ENCODE data around the gene ABTB1.
"Not testable (repeated sequence)": the region's sequence is repeated elsewhere in the genome, so short reads cannot be mapped to it uniquely, and the experiment has no call there.

The ABTB1 gene

GRCh38 chr3:127650236-127650635 is 22.5 kb upstream of the ABTB1 start:
- no peak for DNase-seq (ENCODE audit: low read depth, low spot score)

DNA sequence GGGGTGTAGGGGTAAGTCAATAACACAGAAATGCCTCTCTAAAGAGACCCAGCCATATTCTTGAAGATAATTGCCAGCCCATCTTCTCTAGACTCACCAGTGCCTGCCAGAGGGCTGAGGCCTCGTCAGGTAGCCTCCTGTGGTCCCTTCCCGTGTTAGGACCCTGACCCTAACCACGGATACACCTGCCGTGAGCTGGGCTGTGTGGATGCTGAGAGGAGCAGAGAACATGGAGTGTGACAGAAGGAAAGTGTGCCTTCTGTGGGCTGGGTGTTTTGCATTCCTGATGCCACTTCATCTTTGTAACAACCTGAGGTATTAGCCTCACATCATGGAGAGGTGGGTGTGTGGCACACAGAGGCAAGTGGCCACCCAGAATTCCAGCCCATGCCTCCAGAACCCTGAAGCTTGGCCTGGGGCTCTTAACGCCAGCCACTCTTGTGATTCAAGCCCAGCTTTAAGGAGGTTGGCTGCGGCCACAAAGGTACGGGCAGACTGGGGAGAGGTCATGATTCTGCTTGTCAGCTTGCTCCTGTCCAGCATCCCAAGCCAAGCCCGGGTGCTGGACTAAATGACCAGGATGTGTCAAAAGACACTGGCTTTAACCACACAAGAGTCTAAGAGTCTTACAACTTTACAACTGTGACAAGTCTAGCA is 21.1 kb upstream of the ABTB1 start:
- DNase-seq (ENCODE audit: low read depth, low spot score): no peak

- peak; percentile 92 for DNase-seq (ENCODE audit: low read depth, low spot score)
These were observed 20.3 kb upstream of the ABTB1 start for GRCh38 chr3:127652246-127652995.

- DNase-seq (ENCODE audit: low read depth, low spot score): no peak
These were observed 18.4 kb upstream of the ABTB1 start for GRCh38 chr3:127654374-127654773.

DNA sequence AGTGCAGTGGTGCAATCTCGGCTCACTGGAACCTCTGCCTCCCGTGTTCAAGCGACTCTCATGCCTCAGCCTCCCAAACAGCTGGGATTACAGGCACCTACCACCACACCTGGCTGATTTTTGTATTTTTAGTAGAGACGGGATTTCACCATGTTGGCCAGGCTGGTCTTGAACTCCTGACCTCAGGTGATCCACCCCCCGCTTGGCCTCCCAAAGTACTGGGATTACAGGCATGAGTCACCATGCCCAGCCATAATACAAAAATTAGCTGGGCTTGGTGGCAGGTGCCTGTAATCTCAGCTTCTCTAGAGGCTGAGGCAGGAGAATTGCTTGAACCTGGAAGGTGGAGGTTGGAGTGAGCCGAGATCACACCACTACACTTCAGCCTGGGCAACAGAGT is 17.8 kb upstream of the ABTB1 start:
- DNase-seq (ENCODE audit: low read depth, low spot score): not testable (repeated sequence)

DNA sequence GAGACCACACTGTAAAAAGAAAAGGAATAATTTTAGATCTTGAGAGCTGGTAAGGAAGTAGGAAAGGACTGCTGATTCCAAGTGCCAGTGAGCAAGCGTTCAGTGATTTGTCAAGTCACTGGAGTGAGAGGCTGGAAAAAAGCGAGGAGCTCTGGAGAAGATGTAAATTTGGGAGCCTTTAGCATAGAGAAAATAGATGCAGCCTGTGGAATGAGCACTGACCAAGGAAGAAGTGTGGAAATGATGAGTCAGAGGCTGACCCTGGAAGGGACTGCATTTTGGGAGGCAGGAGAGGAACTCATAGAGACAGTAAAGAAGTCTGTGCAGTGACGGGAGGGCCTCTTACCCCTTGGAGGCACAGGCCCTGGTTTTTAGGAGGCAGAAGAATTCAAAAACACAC is 17.1 kb upstream of the ABTB1 start:
- DNase-seq (ENCODE audit: low read depth, low spot score): no peak

DNA sequence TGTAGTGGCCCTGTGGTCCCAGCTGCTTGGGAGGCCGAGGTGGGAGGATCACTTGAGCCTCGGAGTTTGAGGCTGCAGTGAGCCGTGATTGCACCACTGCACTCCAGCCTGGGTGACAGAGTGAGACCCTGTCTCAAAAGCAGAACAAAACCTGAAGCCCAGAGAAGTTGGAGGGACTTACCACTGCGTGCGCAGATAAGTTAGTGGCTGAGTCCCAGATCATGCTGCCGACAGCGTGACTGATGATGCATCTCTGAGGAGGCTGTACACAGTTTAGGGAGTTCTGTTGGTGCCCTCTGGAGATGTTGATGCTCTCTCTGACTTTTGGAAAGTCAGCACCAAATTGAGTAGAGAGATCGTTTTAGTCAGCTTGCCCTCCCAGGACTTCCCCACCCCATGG is 15.8 kb upstream of the ABTB1 start:
- no peak for DNase-seq (ENCODE audit: low read depth, low spot score)

- no peak for DNase-seq (ENCODE audit: low read depth, low spot score)
These were observed 14.5 kb upstream of the ABTB1 start for GRCh38 chr3:127658234-127658633.

DNA sequence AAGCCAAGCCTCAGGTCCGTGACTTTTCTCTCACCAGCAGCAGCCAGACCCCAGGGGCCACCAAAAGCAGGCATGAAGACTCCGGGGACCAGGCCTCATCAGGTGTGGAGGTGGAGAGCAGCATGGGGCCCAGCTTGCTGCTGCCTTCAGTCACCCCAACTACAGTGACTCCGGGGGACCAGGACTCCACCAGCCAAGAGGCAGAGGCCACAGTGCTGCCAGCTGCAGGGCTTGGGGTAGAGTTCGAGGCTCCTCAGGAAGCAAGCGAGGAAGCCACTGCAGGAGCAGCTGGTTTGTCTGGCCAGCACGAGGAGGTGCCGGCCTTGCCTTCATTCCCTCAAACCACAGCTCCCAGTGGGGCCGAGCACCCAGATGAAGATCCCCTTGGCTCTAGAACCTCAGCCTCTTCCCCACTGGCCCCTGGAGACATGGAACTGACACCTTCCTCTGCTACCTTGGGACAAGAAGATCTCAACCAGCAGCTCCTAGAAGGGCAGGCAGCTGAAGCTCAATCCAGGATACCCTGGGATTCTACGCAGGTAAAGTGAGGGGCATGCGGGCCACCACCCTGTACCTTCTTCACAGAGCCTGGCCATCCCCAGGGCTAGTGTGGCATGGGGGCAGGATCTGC is 12.0 kb upstream of the ABTB1 start:
- no peak for DNase-seq (ENCODE audit: low read depth, low spot score)

DNA sequence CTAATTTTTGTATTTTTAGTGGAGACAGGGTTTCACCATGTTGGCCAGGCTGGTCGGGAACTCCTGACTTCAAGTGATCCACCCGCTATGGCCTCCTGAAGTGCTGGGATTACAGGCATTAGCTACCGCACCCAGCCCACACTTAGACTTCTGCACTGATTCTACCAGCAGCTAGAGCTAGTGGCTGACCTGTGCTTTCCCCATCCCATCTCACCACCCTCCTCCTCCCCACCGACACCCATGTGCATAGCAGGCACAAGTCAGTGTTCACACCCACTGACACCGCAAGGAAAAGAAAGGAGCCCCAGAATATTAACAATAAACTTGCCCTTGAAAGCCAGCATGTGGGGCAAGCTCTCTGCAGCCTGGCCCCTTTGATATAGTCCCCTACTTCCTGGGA is 11.2 kb upstream of the ABTB1 start:
- no peak for DNase-seq (ENCODE audit: low read depth, low spot score)

DNA sequence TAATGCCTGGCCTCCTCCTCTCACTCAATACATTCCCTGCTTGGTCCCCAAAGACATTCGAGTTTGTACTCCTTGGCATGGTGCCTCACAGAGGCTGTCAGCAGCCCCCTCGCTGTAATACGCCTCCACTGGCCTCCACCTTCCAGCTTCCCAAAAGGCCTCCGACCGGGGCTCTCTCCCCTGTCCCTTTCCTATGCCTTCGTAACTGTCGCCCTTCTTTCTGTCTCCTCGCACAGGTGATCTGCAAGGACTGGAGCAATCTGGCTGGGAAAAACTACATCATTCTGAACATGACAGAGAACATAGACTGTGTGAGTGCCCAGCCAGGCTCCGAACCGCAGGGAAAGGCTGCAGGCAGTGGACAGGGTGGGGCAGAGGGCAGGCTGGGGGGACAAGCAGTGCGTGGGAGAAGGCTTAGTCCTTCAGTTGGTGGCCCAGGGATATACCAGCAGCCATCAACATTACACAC is 10.7 kb upstream of the ABTB1 start:
- no peak for DNase-seq (ENCODE audit: low read depth, low spot score)

DNA sequence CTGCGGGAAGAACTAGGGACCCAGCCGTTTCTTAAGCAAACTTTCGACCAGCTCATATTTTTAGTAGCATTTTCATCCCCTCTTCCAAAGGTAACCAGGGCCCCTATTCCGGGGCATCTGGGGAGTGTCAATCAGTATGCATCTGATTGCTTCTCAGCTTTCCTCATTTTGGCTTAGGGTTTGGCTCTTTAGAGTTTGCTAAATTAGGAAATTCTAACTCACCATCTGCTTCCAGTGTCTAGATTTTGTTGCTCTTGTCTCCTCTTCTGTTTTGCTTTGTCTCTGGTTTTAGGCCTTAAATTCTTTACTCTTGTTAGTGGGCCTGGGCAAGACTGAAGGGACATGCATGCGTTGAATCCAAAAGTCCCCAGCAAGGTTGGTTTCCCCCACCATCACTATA is 9.6 kb upstream of the ABTB1 start:
- DNase-seq (ENCODE audit: low read depth, low spot score): no peak

DNA sequence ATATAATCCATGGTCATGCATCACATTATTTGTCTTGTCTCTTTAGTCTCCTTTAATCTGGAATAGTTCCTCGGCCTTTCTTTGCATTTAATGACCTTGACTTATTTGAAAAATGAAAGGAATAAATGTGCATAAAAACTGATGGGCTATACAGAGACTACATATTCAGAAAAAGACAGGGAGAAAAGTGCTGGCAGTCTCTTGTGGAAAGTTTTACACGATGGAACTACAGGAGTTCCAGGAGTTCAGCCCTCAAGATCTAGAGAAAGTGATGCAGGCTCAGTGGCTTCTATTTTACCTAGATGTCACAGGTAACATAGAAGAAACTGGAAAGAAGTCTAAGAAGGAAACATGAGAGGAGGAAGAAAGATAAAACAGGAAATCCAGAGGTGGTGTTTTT is 7.6 kb upstream of the ABTB1 start:
- DNase-seq (ENCODE audit: low read depth, low spot score): no peak

DNA sequence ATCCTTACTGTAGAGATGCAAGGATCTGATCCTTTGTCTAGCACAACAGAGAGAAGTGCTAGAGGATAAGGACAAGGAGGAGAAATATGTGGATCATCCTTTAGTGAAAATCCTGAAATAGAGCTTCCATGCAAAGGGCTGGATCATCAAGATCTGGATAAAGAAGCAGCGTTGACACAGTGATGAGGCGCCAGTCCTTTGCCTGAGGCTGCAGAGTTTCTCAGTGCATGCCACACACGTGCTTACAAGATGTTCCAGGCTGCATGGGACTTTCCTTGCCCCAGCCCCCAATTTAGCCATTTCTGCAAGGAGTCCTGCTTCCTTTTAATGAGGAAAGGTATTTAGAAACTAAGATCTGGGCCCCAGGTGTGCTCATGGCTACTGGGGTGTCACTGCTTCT is 7.2 kb upstream of the ABTB1 start:
- DNase-seq (ENCODE audit: low read depth, low spot score): no peak

GRCh38 chr3:127666676-127667075 is 6.1 kb upstream of the ABTB1 start:
- no peak for DNase-seq (ENCODE audit: low read depth, low spot score)

DNA sequence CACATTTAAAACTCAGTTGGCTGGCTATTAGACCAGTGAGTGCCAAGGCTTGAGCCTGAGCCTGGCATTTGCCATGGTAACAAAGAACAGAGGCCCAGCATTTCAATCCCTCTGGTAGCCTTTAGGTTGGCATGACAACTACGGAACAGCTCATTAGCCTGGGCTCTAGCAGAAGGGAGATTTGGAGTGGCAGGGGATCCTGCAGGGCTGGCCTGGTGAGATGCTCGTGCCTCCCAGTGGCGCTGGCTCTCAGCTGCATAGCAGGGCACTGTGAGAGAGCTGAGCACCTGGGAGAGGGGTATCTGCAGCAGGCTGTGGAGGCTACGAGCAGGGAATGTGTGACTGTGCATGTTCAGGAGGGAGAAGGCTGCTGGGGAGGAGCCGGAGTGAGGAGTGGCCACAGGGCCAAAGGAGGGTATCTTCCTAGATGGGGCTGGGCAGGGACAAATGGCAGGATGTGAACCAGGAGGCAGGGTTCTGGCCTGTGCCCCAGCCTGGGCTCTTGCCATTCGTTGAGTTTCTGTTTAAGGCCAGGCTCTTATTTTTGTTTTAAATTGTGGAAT is 5.6 kb upstream of the ABTB1 start:
- DNase-seq (ENCODE audit: low read depth, low spot score): no peak

GRCh38 chr3:127668906-127669305 is 3.8 kb upstream of the ABTB1 start:
- no peak for DNase-seq (ENCODE audit: low read depth, low spot score)

DNA sequence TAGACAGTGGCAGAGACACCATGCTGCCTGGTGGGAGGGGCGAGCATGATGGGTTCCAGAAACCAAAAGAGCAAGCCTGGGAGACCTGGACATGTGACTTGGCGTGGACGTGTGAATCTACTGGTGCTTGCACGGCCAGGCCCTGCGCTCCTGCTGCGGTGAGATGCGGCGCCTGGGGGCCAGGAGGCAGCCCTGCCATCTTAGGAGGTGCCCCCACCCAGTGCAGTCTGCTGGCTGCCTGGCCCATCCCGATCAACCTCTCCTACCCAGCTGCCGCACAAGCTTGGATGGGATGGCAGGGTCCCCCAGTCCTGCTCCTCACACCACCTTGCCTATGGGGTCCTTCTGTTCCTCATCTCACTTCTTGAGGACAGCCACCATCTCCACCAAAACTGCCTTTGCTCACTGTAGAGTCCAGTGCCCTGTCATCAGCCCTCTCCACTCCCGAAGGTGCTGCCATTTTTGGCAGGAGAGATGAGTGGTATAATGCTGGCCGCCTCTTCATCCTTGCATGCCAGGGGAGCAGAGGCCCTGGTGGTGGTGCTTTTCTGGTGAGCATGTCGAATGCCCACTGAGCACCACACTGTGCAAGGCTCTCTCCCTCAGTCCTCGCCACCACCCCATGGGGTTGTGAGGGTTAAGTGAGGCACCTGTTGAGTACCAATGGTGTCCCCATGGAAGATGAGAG is 3.1 kb upstream of the ABTB1 start:
- DNase-seq (ENCODE audit: low read depth, low spot score): no peak

- DNase-seq (ENCODE audit: low read depth, low spot score): no peak
These were observed 2.6 kb upstream of the ABTB1 start for GRCh38 chr3:127670229-127670559.

GRCh38 chr3:127670761-127671522 is 1.8 kb upstream of the ABTB1 start:
- DNase-seq (ENCODE audit: low read depth, low spot score): no peak

Data from ELF-1 (cell line).